HepG2 (cell line): ENCODE data around the gene RHOV. TPM values are rescaled to one million over a fixed set of nuclear protein-coding genes. Genes with fewer than 3 reads are reported as not detected.
A peak's percentile ranks its signal among the peaks of the same experiment; 100 is the strongest.

ENCODE experiments used
- DR1 ChIP-seq: sonication (generic); formaldehyde crosslinking; IDR thresholded peaks from 2 replicates; pipeline ENCODE4 v1.8.0; 2021; ENCODE audit warnings: mild to moderate bottlenecking, missing genetic modification reagents, inconsistent platforms
- EED ChIP-seq: sonication (generic); formaldehyde crosslinking; IDR thresholded peaks from 2 replicates; pipeline ENCODE4 v1.5.0; 2020; ENCODE audit warnings: mild to moderate bottlenecking, missing genetic modification reagents
- EP300 ChIP-seq, 3 experiments: sonication (generic) in 1 of 3; formaldehyde crosslinking in 1 of 3; IDR thresholded peaks; 2 replicates each; pipeline versions ENCODE4 v1.5.1 to v1.6.1; 2011 to 2020; ENCODE audit warnings: low read depth in 2 of 3, low read length in 2 of 3, borderline replicate concordance in 1 of 3, improper control_type of control experiment in 1 of 3, mild to moderate bottlenecking in 1 of 3, missing genetic modification reagents in 1 of 3, moderate library complexity in 1 of 3
- ETV5 ChIP-seq: IDR thresholded peaks from 2 replicates; pipeline ENCODE4 v1.6.1; 2018; ENCODE audit warnings: missing biosample characterization, missing genetic modification reagents, inconsistent platforms, borderline replicate concordance
- FOXC1 ChIP-seq: sonication (generic); formaldehyde crosslinking; IDR thresholded peaks from 2 replicates; pipeline ENCODE4 v1.8.0; 2022; ENCODE audit warnings: mild to moderate bottlenecking, missing genetic modification reagents, borderline replicate concordance
- HNF4A ChIP-seq: sonication (generic); formaldehyde crosslinking; IDR thresholded peaks from 2 replicates; pipeline ENCODE4 v1.4.0; 2020; ENCODE audit warnings: missing genetic modification reagents
- IRF2 ChIP-seq: IDR thresholded peaks from 2 replicates; pipeline ENCODE4 v1.6.1; 2018; ENCODE audit warnings: missing genetic modification reagents, missing compliant biosample characterization
- KDM1A ChIP-seq: IDR thresholded peaks from 2 replicates; pipeline ENCODE4 v1.6.1; 2016; ENCODE audit warnings: missing compliant biosample characterization
- KLF12 ChIP-seq: sonication (generic); formaldehyde crosslinking; IDR thresholded peaks from 2 replicates; pipeline ENCODE4 v1.4.0; 2020; ENCODE audit warnings: missing genetic modification reagents, borderline replicate concordance
- KMT2B ChIP-seq: IDR thresholded peaks from 2 replicates; pipeline ENCODE4 v1.6.1; 2016; ENCODE audit warnings: missing genetic modification reagents, missing compliant biosample characterization
- MED1 ChIP-seq: sonication (generic); formaldehyde crosslinking; IDR thresholded peaks from 2 replicates; pipeline ENCODE4 v1.4.0; 2020; ENCODE audit warnings: missing genetic modification reagents
- NCOR1 ChIP-seq: fragments of 200-600 bp; sonication (generic); IDR thresholded peaks from 2 replicates; pipeline ENCODE4 v1.7.0; 2017; ENCODE audit warnings: antibody characterized with exemption, low read length, borderline replicate concordance
- PCBP2 ChIP-seq: fragments of 200-400 bp; formaldehyde crosslinking; optimal IDR thresholded peaks from 2 replicates; pipeline ENCODE3; 2018; ENCODE audit warnings: low read length, low read depth; ENCODE audit not compliant: poor library complexity, severe bottlenecking
- POLR2G ChIP-seq: fragments of 200-400 bp; formaldehyde crosslinking; IDR thresholded peaks from 2 replicates; pipeline ENCODE4 v1.6.1; 2018; ENCODE audit warnings: mild to moderate bottlenecking, low read depth, low read length, moderate library complexity
- RCOR2 ChIP-seq: IDR thresholded peaks from 2 replicates; pipeline ENCODE4 v1.6.1; 2016; ENCODE audit warnings: missing biosample characterization, missing genetic modification reagents
- TFAP4 ChIP-seq: sonication (generic); IDR thresholded peaks from 2 replicates; pipeline ENCODE4 v1.6.1; 2016; ENCODE audit warnings: low read depth, borderline replicate concordance
- ZBTB42 ChIP-seq: sonication (generic); formaldehyde crosslinking; IDR thresholded peaks from 2 replicates; pipeline ENCODE4 v1.5.0; 2020; ENCODE audit warnings: mild to moderate bottlenecking, missing genetic modification reagents
- ZNF136 ChIP-seq: sonication (generic); formaldehyde crosslinking; IDR thresholded peaks from 2 replicates; pipeline ENCODE4 v1.8.1; 2022; ENCODE audit warnings: low read depth, mild to moderate bottlenecking, moderate library complexity, missing genetic modification reagents
- ZNF33A ChIP-seq: sonication (generic); formaldehyde crosslinking; IDR thresholded peaks from 2 replicates; pipeline ENCODE4 v1.5.1; 2020; ENCODE audit warnings: missing genetic modification reagents, mild to moderate bottlenecking, moderate library complexity, borderline replicate concordance
- ZNF577 ChIP-seq: sonication (generic); formaldehyde crosslinking; IDR thresholded peaks from 2 replicates; pipeline ENCODE4 v1.4.0; 2020; ENCODE audit warnings: mild to moderate bottlenecking, low read depth, missing genetic modification reagents, borderline replicate concordance
- ZNF780A ChIP-seq: sonication (generic); formaldehyde crosslinking; IDR thresholded peaks from 2 replicates; pipeline ENCODE4 v1.8.0; 2022; ENCODE audit warnings: mild to moderate bottlenecking, missing genetic modification reagents, moderate library complexity
- ZNF83 ChIP-seq: sonication (generic); formaldehyde crosslinking; IDR thresholded peaks from 2 replicates; pipeline ENCODE4 v1.4.0; 2020; ENCODE audit warnings: missing genetic modification reagents, mild to moderate bottlenecking, borderline replicate concordance
- ZNF841 ChIP-seq: sonication (generic); formaldehyde crosslinking; IDR thresholded peaks from 2 replicates; pipeline ENCODE4 v1.8.1; 2023; ENCODE audit warnings: missing genetic modification reagents, borderline replicate concordance
- ZSCAN20 ChIP-seq: sonication (generic); formaldehyde crosslinking; IDR thresholded peaks from 2 replicates; pipeline ENCODE4 v1.4.0; 2020; ENCODE audit warnings: missing genetic modification reagents, mild to moderate bottlenecking, borderline replicate concordance
- ZSCAN9 ChIP-seq: IDR thresholded peaks from 2 replicates; pipeline ENCODE4 v1.6.1; 2016; ENCODE audit warnings: borderline replicate concordance
- polyA plus RNA-seq, 8 experiments: library from polyadenylated mRNA; depleted of rRNA in 3 of 8; stranded (reverse) in 7 of 8; unstranded in 1 of 8; fragments of >200 nt; fragmentation: Illumina TruSeq in 4 of 8; extraction: Trizol in 4 of 8; gene quantifications; 2 replicates each; pipeline versions ENCODE4 v1.2.1 to v1.2.3, GENCODE V29; 2011 to 2016; ENCODE audit warnings: low read depth in 4 of 8, missing spikeins in 1 of 8, mixed read lengths in 1 of 8; ENCODE audit not compliant: insufficient read depth in 1 of 8
- total RNA-seq, 5 experiments: library from RNA; depleted of rRNA; stranded (reverse); fragments of >200 nt; fragmentation: Illumina TruSeq; extraction: Trizol; gene quantifications; 2 replicates each; pipeline ENCODE4 v1.2.3, GENCODE V29; 2016; ENCODE audit warnings: low read depth in 1 of 5
- TF ChIP-seq, protein P1 (sequence below): sonication (generic); formaldehyde crosslinking; IDR thresholded peaks from 2 replicates; pipeline ENCODE4 v1.4.0; 2020; ENCODE audit warnings: missing genetic modification reagents, borderline replicate concordance
- TF ChIP-seq, protein P2 (sequence below), 2 experiments: fragments of 450-650 bp in 1 of 2; sonication (generic) in 1 of 2; formaldehyde crosslinking; IDR thresholded peaks; 2 replicates each; pipeline versions ENCODE4 v1.5.0 to v1.8.0; 2020 to 2022; ENCODE audit warnings: mild to moderate bottlenecking in 1 of 2, missing genetic modification reagents in 1 of 2
- TF ChIP-seq, protein P3 (sequence below): sonication (generic); formaldehyde crosslinking; IDR thresholded peaks from 2 replicates; pipeline ENCODE4 v1.4.0; 2020; ENCODE audit warnings: mild to moderate bottlenecking, missing genetic modification reagents

The RHOV gene
- total and polyA plus RNA-seq, 2 of the 13 experiments (the other 11 are each of a cell fraction or from before 2014, with no cell fraction given): 0.17 to 0.18 TPM

DNA sequence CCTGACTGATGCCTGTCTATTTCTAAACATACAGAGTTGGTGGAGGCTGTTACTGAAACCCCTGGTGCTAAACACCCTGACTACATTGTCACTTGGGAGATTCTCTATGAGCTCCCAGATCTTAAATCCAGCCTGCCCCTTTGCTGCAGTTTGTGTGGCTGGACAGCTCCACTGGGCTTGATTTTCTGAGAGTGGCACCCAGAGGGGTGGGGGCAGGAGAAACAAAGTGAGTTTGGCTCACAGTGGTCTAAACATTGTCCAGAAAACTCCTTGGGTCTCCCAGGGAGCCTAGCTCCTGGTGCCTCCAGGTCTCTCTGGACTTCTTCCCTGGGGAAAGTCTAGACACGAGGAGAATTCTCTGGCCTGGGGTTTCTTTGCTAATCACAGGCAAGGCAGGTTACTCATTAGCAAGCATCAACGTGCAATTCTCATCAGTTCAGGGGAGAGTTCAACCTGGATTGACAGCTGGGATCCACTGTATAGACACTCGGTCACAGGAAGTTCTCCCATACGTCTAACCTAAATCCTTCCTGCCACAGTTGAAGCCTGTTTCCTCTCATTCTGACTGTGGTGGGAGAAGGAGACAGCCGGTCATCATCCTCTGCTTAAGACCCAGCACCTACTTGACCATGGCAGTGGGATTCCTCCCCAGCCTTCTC lies 48.0 kb upstream of the RHOV start (continued):
- no peak for TF ChIP-seq POLR2G
- no peak for TF ChIP-seq DR1 (CRISPR knock-in tag)
- TF ChIP-seq ZNF841 (CRISPR knock-in tag): no peak
- TF ChIP-seq KLF12 (CRISPR knock-in tag): no peak
- TF ChIP-seq ETV5 (CRISPR knock-in tag): peak; percentile 18; the same call in 1 of the 2 replicates
- no peak for TF ChIP-seq ZNF33A (CRISPR knock-in tag)
- TF ChIP-seq FOXC1 (CRISPR knock-in tag): no peak
- TF ChIP-seq KMT2B: no peak
- TF ChIP-seq IRF2: no peak
- peak; percentile 75; the same call in 1 of the 2 replicates for TF ChIP-seq RCOR2 (CRISPR knock-in tag)
- TF ChIP-seq PCBP2: no peak
- no peak for TF ChIP-seq ZNF136 (CRISPR knock-in tag)
- TF ChIP-seq, protein P1, sequence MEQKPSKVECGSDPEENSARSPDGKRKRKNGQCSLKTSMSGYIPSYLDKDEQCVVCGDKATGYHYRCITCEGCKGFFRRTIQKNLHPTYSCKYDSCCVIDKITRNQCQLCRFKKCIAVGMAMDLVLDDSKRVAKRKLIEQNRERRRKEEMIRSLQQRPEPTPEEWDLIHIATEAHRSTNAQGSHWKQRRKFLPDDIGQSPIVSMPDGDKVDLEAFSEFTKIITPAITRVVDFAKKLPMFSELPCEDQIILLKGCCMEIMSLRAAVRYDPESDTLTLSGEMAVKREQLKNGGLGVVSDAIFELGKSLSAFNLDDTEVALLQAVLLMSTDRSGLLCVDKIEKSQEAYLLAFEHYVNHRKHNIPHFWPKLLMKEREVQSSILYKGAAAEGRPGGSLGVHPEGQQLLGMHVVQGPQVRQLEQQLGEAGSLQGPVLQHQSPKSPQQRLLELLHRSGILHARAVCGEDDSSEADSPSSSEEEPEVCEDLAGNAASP: no peak
- TF ChIP-seq, protein P2, sequence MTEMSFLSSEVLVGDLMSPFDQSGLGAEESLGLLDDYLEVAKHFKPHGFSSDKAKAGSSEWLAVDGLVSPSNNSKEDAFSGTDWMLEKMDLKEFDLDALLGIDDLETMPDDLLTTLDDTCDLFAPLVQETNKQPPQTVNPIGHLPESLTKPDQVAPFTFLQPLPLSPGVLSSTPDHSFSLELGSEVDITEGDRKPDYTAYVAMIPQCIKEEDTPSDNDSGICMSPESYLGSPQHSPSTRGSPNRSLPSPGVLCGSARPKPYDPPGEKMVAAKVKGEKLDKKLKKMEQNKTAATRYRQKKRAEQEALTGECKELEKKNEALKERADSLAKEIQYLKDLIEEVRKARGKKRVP (CRISPR knock-in tag; IDR thresholded peaks at IDR 0.05): no peak
- no peak for TF ChIP-seq ZNF577 (CRISPR knock-in tag)
- no peak for TF ChIP-seq TFAP4
- no peak for TF ChIP-seq EP300 (IDR thresholded peaks at IDR 0.05; ENCODE audit: low read depth in 2 of 2, low read length in 2 of 2)
- no peak for TF ChIP-seq EP300 (CRISPR knock-in tag; IDR thresholded peaks at IDR 0.05; ENCODE audit: borderline replicate concordance)
- no peak for TF ChIP-seq EED (CRISPR knock-in tag)
- TF ChIP-seq ZSCAN9 (CRISPR knock-in tag): no peak
- TF ChIP-seq ZNF83 (CRISPR knock-in tag): no peak
- TF ChIP-seq ZNF780A (CRISPR knock-in tag): no peak
- peak; percentile 78 for TF ChIP-seq KDM1A (CRISPR knock-in tag)
- no peak for TF ChIP-seq HNF4A (CRISPR knock-in tag)
- TF ChIP-seq ZSCAN20 (CRISPR knock-in tag): peak; percentile 95
- TF ChIP-seq, protein P3, sequence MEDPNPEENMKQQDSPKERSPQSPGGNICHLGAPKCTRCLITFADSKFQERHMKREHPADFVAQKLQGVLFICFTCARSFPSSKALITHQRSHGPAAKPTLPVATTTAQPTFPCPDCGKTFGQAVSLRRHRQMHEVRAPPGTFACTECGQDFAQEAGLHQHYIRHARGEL (CRISPR knock-in tag): no peak
- no peak for TF ChIP-seq ZBTB42
- no peak for TF ChIP-seq NCOR1
- TF ChIP-seq MED1 (CRISPR knock-in tag): no peak
